IPS-20b (cell line): ENCODE results near the gene SLC51A.
A peak's percentile ranks its signal among the peaks of the same experiment; 100 is the strongest.
"Not testable (repeated sequence)": the region's sequence is repeated elsewhere in the genome, so short reads cannot be mapped to it uniquely, and the experiment has no call there.

Experiments used
- H3K27ac ChIP-seq: one replicate; pipeline ENCODE4 v1.5.1; 2013; ENCODE audit warnings: low read length
- H3K27me3 ChIP-seq: 2 replicates; pipeline ENCODE4 v1.6.1; 2013; ENCODE audit warnings: mild to moderate bottlenecking, low read length, inconsistent platforms; ENCODE audit not compliant: insufficient read depth
- H3K36me3 ChIP-seq: 2 replicates; pipeline ENCODE4 v1.6.1; 2013; ENCODE audit warnings: low read depth, mild to moderate bottlenecking, inconsistent platforms, low read length, moderate library complexity; ENCODE audit not compliant: insufficient read depth
- H3K4me1 ChIP-seq: 2 replicates; pipeline ENCODE4 v1.6.1; 2013; ENCODE audit warnings: mild to moderate bottlenecking, control low read depth, inconsistent platforms, low read length, moderate library complexity; ENCODE audit not compliant: insufficient read depth
- H3K4me3 ChIP-seq: 2 replicates; pipeline ENCODE4 v1.5.1; 2013; ENCODE audit warnings: mild to moderate bottlenecking, low read length, inconsistent platforms
- H3K9ac ChIP-seq: 2 replicates; pipeline ENCODE4 v1.6.1; 2013; ENCODE audit warnings: low read depth, mild to moderate bottlenecking, inconsistent platforms, low read length, moderate library complexity
- H3K9me3 ChIP-seq: 2 replicates; pipeline ENCODE4 v1.6.1; 2013; ENCODE audit warnings: mild to moderate bottlenecking, low read depth, low read length, inconsistent platforms; ENCODE audit not compliant: insufficient read depth

SLC51A gene

GRCh38 chr3:196216089-196216564 is at the start of gene SLC51A:
SLC51A (plus strand) TSS chr3:196216534; CDS start chr3:196216713, 179 bp downstream.
- H3K27me3 ChIP-seq = peaks cover 7% of the 10 kb centered on the region; the same call in 1 of the 2 replicates
- no peaks in the 10 kb centered on the region for H3K36me3 ChIP-seq

GRCh38 chr3:196166741-196167140 is 49.6 kb upstream of the SLC51A start:
- no peak overlapping the region for H3K9ac ChIP-seq
- H3K9me3 ChIP-seq = no peaks in the 10 kb centered on the region
- no peaks in the 10 kb centered on the region for H3K36me3 ChIP-seq
- H3K4me3 ChIP-seq = no peak overlapping the region
- no peaks in the 10 kb centered on the region for H3K4me1 ChIP-seq
- no peaks in the 10 kb centered on the region for H3K27me3 ChIP-seq
- no peak overlapping the region for H3K27ac ChIP-seq

More at GRCh38 chr3:196216089-196216564, at the start of gene SLC51A:
- Histone ChIP-seq H3K4me3 (peak within 1 kb of the TSS; percentile 72; the same call in 1 of the 2 replicates), H3K9me3 (no peaks in the 10 kb centered on the region), H3K9ac (peak within 1 kb of the TSS; percentile 48; the same call in 1 of the 2 replicates), H3K27ac (no peak within 1 kb of the TSS), H3K4me1 (peaks cover 9% of the 10 kb centered on the region; the same call in 1 of the 2 replicates)

- Histone ChIP-seq H3K4me1 (no peaks in the 10 kb centered on the region), H3K27ac (no peak overlapping the region), H3K36me3 (no peaks in the 10 kb centered on the region), H3K27me3 (no peaks in the 10 kb centered on the region), H3K9me3 (no peaks in the 10 kb centered on the region), H3K9ac (no peak overlapping the region), H3K4me3 (no peak overlapping the region)
These were observed 47.4 kb upstream of the SLC51A start for GRCh38 chr3:196168808-196169391.

- no peaks in the 10 kb centered on the region for H3K36me3 ChIP-seq
- no peak overlapping the region for H3K4me3 ChIP-seq
- H3K27ac ChIP-seq = no peak overlapping the region
- H3K27me3 ChIP-seq = no peaks in the 10 kb centered on the region
- H3K9ac ChIP-seq = no peak overlapping the region
- H3K4me1 ChIP-seq = no peaks in the 10 kb centered on the region
- no peaks in the 10 kb centered on the region for H3K9me3 ChIP-seq
These were observed 46.5 kb upstream of the SLC51A start for GRCh38 chr3:196169836-196170240.

- not testable (repeated sequence) for H3K36me3 ChIP-seq, H3K4me3 ChIP-seq
These were observed 46.0 kb upstream of the SLC51A start for GRCh38 chr3:196170296-196170695.

GRCh38 chr3:196174652-196175051 is 41.7 kb upstream of the SLC51A start:
- Histone ChIP-seq H3K4me1 (peaks cover 9% of the 10 kb centered on the region; the same call in 1 of the 2 replicates), H3K9ac (no peak overlapping the region), H3K27me3 (no peaks in the 10 kb centered on the region), H3K4me3 (no peak overlapping the region), H3K27ac (no peak overlapping the region), H3K36me3 (no peaks in the 10 kb centered on the region), H3K9me3 (no peaks in the 10 kb centered on the region)

More at GRCh38 chr3:196170296-196170695, 46.0 kb upstream of the SLC51A start:
- H3K9ac ChIP-seq, H3K27me3 ChIP-seq, H3K9me3 ChIP-seq, H3K27ac ChIP-seq, H3K4me1 ChIP-seq: not testable (repeated sequence)

GRCh38 chr3:196175116-196175625 is 41.2 kb upstream of the SLC51A start:
- Histone ChIP-seq H3K36me3 (no peaks in the 10 kb centered on the region), H3K27ac (no peak overlapping the region), H3K9me3 (no peaks in the 10 kb centered on the region), H3K4me1 (peaks cover 13% of the 10 kb centered on the region; the same call in 1 of the 2 replicates), H3K9ac (no peak overlapping the region), H3K4me3 (no peak overlapping the region), H3K27me3 (no peaks in the 10 kb centered on the region)

- Histone ChIP-seq H3K4me1 (peaks cover 13% of the 10 kb centered on the region; the same call in 1 of the 2 replicates), H3K9me3 (no peaks in the 10 kb centered on the region), H3K4me3 (no peak overlapping the region), H3K36me3 (no peaks in the 10 kb centered on the region), H3K27ac (no peak overlapping the region), H3K27me3 (no peaks in the 10 kb centered on the region), H3K9ac (no peak overlapping the region)
These were observed 40.6 kb upstream of the SLC51A start for GRCh38 chr3:196175722-196176121.

- no peak overlapping the region for H3K4me3 ChIP-seq
- no peak overlapping the region for H3K27ac ChIP-seq
- H3K9ac ChIP-seq = no peak overlapping the region
These were observed 38.8 kb upstream of the SLC51A start for GRCh38 chr3:196177567-196177966.

GRCh38 chr3:196177967-196178366 is 38.4 kb upstream of the SLC51A start:
- H3K27ac ChIP-seq = no peak overlapping the region
- no peaks in the 10 kb centered on the region for H3K36me3 ChIP-seq
- no peak overlapping the region for H3K4me3 ChIP-seq
- peaks cover 13% of the 10 kb centered on the region; the same call in 1 of the 2 replicates for H3K4me1 ChIP-seq
- H3K9ac ChIP-seq = no peak overlapping the region
- no peaks in the 10 kb centered on the region for H3K27me3 ChIP-seq
- no peaks in the 10 kb centered on the region for H3K9me3 ChIP-seq

More at GRCh38 chr3:196177567-196177966, 38.8 kb upstream of the SLC51A start:
- Histone ChIP-seq H3K36me3 (no peaks in the 10 kb centered on the region), H3K27me3 (no peaks in the 10 kb centered on the region), H3K9me3 (no peaks in the 10 kb centered on the region), H3K4me1 (peaks cover 13% of the 10 kb centered on the region; the same call in 1 of the 2 replicates)

- no peak overlapping the region for H3K27ac ChIP-seq
- H3K27me3 ChIP-seq = no peaks in the 10 kb centered on the region
- H3K4me3 ChIP-seq = no peak overlapping the region
- peaks cover 13% of the 10 kb centered on the region; the same call in 1 of the 2 replicates for H3K4me1 ChIP-seq
- no peaks in the 10 kb centered on the region for H3K9me3 ChIP-seq
- H3K36me3 ChIP-seq = no peaks in the 10 kb centered on the region
- peak overlapping the region; percentile 43; the same call in 1 of the 2 replicates for H3K9ac ChIP-seq
These were observed 37.3 kb upstream of the SLC51A start for GRCh38 chr3:196178993-196179379.
